ENCODE data around the gene ACMSD. TPM values are rescaled to one million over a fixed set of nuclear protein-coding genes. Genes with fewer than 3 reads are reported as not detected.

Gene ACMSD
- total and polyA plus RNA-seq, 2 donors (not counting 1 experiment from before 2014, with no cell fraction given): not detected

- Histone ChIP-seq H3K4me3 (replicated peaks in 1 of 4; ENCODE audit: control extremely low read depth in 1 of 4, insufficient read depth in 1 of 4, low read depth in 3 of 4, low read length in 4 of 4) (no peak overlapping the region), H3K4me1 (ENCODE audit: control insufficient read depth, extremely low read depth, insufficient read depth, low read length) (no peaks in the 10 kb centered on the region), H3K27me3 (ENCODE audit: control insufficient read depth, insufficient read depth, low read length) (no peaks in the 10 kb centered on the region), H3K9me3 (ENCODE audit: control insufficient read depth, insufficient read depth, low read depth, low read length) (no peaks in the 10 kb centered on the region), H2AFZ (ENCODE audit: low read length) (no peak overlapping the region), H3K9ac (ENCODE audit: insufficient read depth, low read length) (no peak overlapping the region), H3K36me3 (ENCODE audit: control insufficient read depth, insufficient read depth, low read length) (no peaks in the 10 kb centered on the region), H3K79me2 (ENCODE audit: control insufficient read depth, insufficient read depth, low read length) (no peaks in the 10 kb centered on the region), H4K20me1 (ENCODE audit: control insufficient read depth, extremely low read depth, insufficient read depth, low read length) (no peaks in the 10 kb centered on the region), H3K4me2 (ENCODE audit: extremely low read depth, insufficient read depth, low read length) (no peak overlapping the region), H3K27ac (ENCODE audit: insufficient read depth, low read length) (no peak overlapping the region)
- DNase-seq (ENCODE audit: low read depth in 2 of 2): no peak
- no peak for TF ChIP-seq EZH2 (IDR thresholded peaks at IDR 0.05; ENCODE audit: low read length, missing control alignments)
- no peak for TF ChIP-seq CTCF (conservative IDR thresholded peaks at IDR 0.05 in 1 of 2, IDR thresholded peaks at IDR 0.05 in 1 of 2; ENCODE audit: low read depth in 1 of 2, low read length in 2 of 2)
These were observed 46.0 kb downstream of the ACMSD start for GRCh38 chr2:134884435-134884834.

GRCh38 chr2:134892282-134893035, 54.0 kb downstream of the ACMSD start:
- H3K4me3 ChIP-seq (replicated peaks in 1 of 4; ENCODE audit: control extremely low read depth in 1 of 4, insufficient read depth in 1 of 4, low read depth in 3 of 4, low read length in 4 of 4): no peak overlapping the region
- H3K4me2 ChIP-seq (ENCODE audit: extremely low read depth, insufficient read depth, low read length): no peak overlapping the region
- H3K4me1 ChIP-seq (ENCODE audit: control insufficient read depth, extremely low read depth, insufficient read depth, low read length): no peaks in the 10 kb centered on the region
- no peaks in the 10 kb centered on the region for H3K79me2 ChIP-seq (ENCODE audit: control insufficient read depth, insufficient read depth, low read length)
- H3K9me3 ChIP-seq (ENCODE audit: control insufficient read depth, insufficient read depth, low read depth, low read length): no peaks in the 10 kb centered on the region
- H3K9ac ChIP-seq (ENCODE audit: insufficient read depth, low read length): no peak overlapping the region
- DNase-seq (ENCODE audit: low read depth in 2 of 2): no peak
- TF ChIP-seq EZH2 (IDR thresholded peaks at IDR 0.05; ENCODE audit: low read length, missing control alignments) (no peak), CTCF (conservative IDR thresholded peaks at IDR 0.05 in 1 of 2, IDR thresholded peaks at IDR 0.05 in 1 of 2; ENCODE audit: low read depth in 1 of 2, low read length in 2 of 2) (no peak)
- H3K36me3 ChIP-seq (ENCODE audit: control insufficient read depth, insufficient read depth, low read length): no peaks in the 10 kb centered on the region
- no peaks in the 10 kb centered on the region for H3K27me3 ChIP-seq (ENCODE audit: control insufficient read depth, insufficient read depth, low read length)
- H2AFZ ChIP-seq (ENCODE audit: low read length): no peak overlapping the region
- H3K27ac ChIP-seq (ENCODE audit: insufficient read depth, low read length): no peak overlapping the region
- no peaks in the 10 kb centered on the region for H4K20me1 ChIP-seq (ENCODE audit: control insufficient read depth, extremely low read depth, insufficient read depth, low read length)

GRCh38 chr2:134897932-134898331, 59.5 kb downstream of the ACMSD start:
- peak in 1 of 2 donors; percentile 38 for DNase-seq (ENCODE audit: low read depth in 2 of 2)
- TF ChIP-seq EZH2 (IDR thresholded peaks at IDR 0.05; ENCODE audit: low read length, missing control alignments) (no peak), CTCF (conservative IDR thresholded peaks at IDR 0.05 in 1 of 2, IDR thresholded peaks at IDR 0.05 in 1 of 2; ENCODE audit: low read depth in 1 of 2, low read length in 2 of 2) (peak in 1 of 2 donors; percentile 16)
- H3K27ac ChIP-seq (ENCODE audit: insufficient read depth, low read length): no peak overlapping the region

More at GRCh38 chr2:134897932-134898331, 59.5 kb downstream of the ACMSD start:
- Histone ChIP-seq H3K9ac (ENCODE audit: insufficient read depth, low read length) (no peak overlapping the region), H3K27me3 (ENCODE audit: control insufficient read depth, insufficient read depth, low read length) (no peaks in the 10 kb centered on the region), H3K4me1 (ENCODE audit: control insufficient read depth, extremely low read depth, insufficient read depth, low read length) (no peaks in the 10 kb centered on the region), H4K20me1 (ENCODE audit: control insufficient read depth, extremely low read depth, insufficient read depth, low read length) (no peaks in the 10 kb centered on the region), H3K36me3 (ENCODE audit: control insufficient read depth, insufficient read depth, low read length) (no peaks in the 10 kb centered on the region), H3K4me2 (ENCODE audit: extremely low read depth, insufficient read depth, low read length) (no peak overlapping the region), H3K79me2 (ENCODE audit: control insufficient read depth, insufficient read depth, low read length) (no peaks in the 10 kb centered on the region), H2AFZ (ENCODE audit: low read length) (no peak overlapping the region), H3K9me3 (ENCODE audit: control insufficient read depth, insufficient read depth, low read depth, low read length) (no peaks in the 10 kb centered on the region), H3K4me3 (replicated peaks in 1 of 4; ENCODE audit: control extremely low read depth in 1 of 4, insufficient read depth in 1 of 4, low read depth in 3 of 4, low read length in 4 of 4) (no peak overlapping the region)

Measured in fibroblast of lung (primary cell).